Small intestine (tissue), 7 donors: ENCODE data around the gene MRPL48. TPM values are rescaled to one million over a fixed set of nuclear protein-coding genes. Genes with fewer than 3 reads are reported as not detected.

Experiments
- DNase-seq, 2 donors: peaks; one replicate each; pipeline versions ENCODE4 v3.0.0 to v3.0.0-alpha.2; 2013
- FAIRE-seq: peaks from 2 replicates; lab custom pipeline; 2012; peaks lifted over from hg19 to GRCh38; lab: Jason Lieb, UNC
- H3K27ac ChIP-seq, 3 donors: one replicate each; pipeline ENCODE4 v1.5.1; 2013; ENCODE audit warnings: low read length in 2 of 3, mild to moderate bottlenecking in 2 of 3, control low read depth in 1 of 3, inconsistent platforms in 1 of 3, low read depth in 1 of 3, moderate library complexity in 1 of 3
- H3K27me3 ChIP-seq, 3 donors: one replicate each; pipeline ENCODE4 v1.6.1; 2013; ENCODE audit warnings: low read length in 3 of 3, inconsistent platforms in 1 of 3; ENCODE audit not compliant: control insufficient read depth in 3 of 3, insufficient read depth in 3 of 3
- H3K36me3 ChIP-seq, 3 donors: one replicate each; pipeline ENCODE4 v1.6.1; 2013; ENCODE audit warnings: low read length in 3 of 3, inconsistent platforms in 1 of 3, low read depth in 1 of 3, mild to moderate bottlenecking in 1 of 3, moderate library complexity in 1 of 3; ENCODE audit not compliant: control insufficient read depth in 3 of 3, insufficient read depth in 2 of 3
- H3K4me1 ChIP-seq, 3 donors: one replicate each; pipeline ENCODE4 v1.6.1; 2013; ENCODE audit warnings: low read length in 2 of 3, inconsistent platforms in 1 of 3, low read depth in 1 of 3, mild to moderate bottlenecking in 1 of 3, moderate library complexity in 1 of 3; ENCODE audit not compliant: control insufficient read depth in 3 of 3, insufficient read depth in 2 of 3
- H3K4me3 ChIP-seq, 3 donors: one replicate each; pipeline ENCODE4 v1.5.1; 2013; ENCODE audit warnings: low read length in 3 of 3, control low read depth in 1 of 3, inconsistent platforms in 1 of 3, low read depth in 1 of 3, mild to moderate bottlenecking in 1 of 3, moderate library complexity in 1 of 3
- H3K9me3 ChIP-seq, 2 donors: one replicate each; pipeline ENCODE4 v1.6.1; 2013; ENCODE audit warnings: low read depth in 1 of 2, low read length in 1 of 2; ENCODE audit not compliant: control insufficient read depth in 2 of 2, insufficient read depth in 1 of 2
- WGBS, 3 donors: extraction: QIAGEN DNeasy Blood & Tissue Kit; methylation state at CpG; one replicate each; pipeline ENCODE4 v1.1.7; 2013; 5-methylcytosine and 5-hydroxymethylcytosine counted together
- polyA plus RNA-seq, 4 donors: library from polyadenylated mRNA; stranded (reverse) in 3 of 4; unstranded in 1 of 4; fragments of 200-250 nt in 3 of 4; fragments of 120-200 nt in 1 of 4; gene quantifications; one replicate each; pipeline versions ENCODE4 v1.2.1 to v1.2.3, GENCODE V29; 2013
- donor health status: healthy with polysubstance abuse.
- donor health status: control.
- donor health status: control.
- donor health status: Bipolar disorder and iron deficiency.
- donor health status: healthy.

The MRPL48 gene
- polyA plus RNA-seq, 4 donors, result 38.9 to 74.3 (median 58.9) TPM

- 91 to 97% (median 96%) methylated on average over 1 of the region's 1 CpG for WGBS, 3 donors
- H3K9me3 ChIP-seq, result no peaks in the 10 kb centered on the region
- peaks cover 4 to 33% (median 6%) of the 10 kb centered on the region in 3 donors for H3K36me3 ChIP-seq
- H3K27me3 ChIP-seq, result no peaks in the 10 kb centered on the region
- DNase-seq (no peak), FAIRE-seq (no peak)
- no peak overlapping the region for H3K4me3 ChIP-seq
- H3K4me1 ChIP-seq, result no peaks in the 10 kb centered on the region
- no peak overlapping the region for H3K27ac ChIP-seq
Measured at GRCh38 chr11:73889536-73889935, 101.9 kb downstream of the MRPL48 start.

GRCh38 chr11:73893041-73893440 lies 105.4 kb downstream of the MRPL48 start:
- no peak for FAIRE-seq
- H3K27me3 ChIP-seq, result no peaks in the 10 kb centered on the region
- H3K9me3 ChIP-seq, result no peaks in the 10 kb centered on the region
- H3K4me1 ChIP-seq, result no peaks in the 10 kb centered on the region
- H3K4me3 ChIP-seq, result no peak overlapping the region
- no peak for DNase-seq
- H3K36me3 ChIP-seq, result peaks cover 4 to 27% (median 6%) of the 10 kb centered on the region in 3 donors
- no peak overlapping the region for H3K27ac ChIP-seq
- WGBS, 3 donors, result 95 to 97% (median 97%) methylated on average over 3 of the region's 3 CpGs

GRCh38 chr11:73894725-73895335 lies 107.2 kb downstream of the MRPL48 start:
- Histone ChIP-seq H3K36me3 (peaks cover 0 to 34% (median 4%) of the 10 kb centered on the region in 3 donors), H3K4me3 (no peak overlapping the region), H3K9me3 (no peaks in the 10 kb centered on the region), H3K4me1 (no peaks in the 10 kb centered on the region), H3K27me3 (no peaks in the 10 kb centered on the region), H3K27ac (no peak overlapping the region)
- DNase-seq, result no peak
- 94 to 99% (median 95%) methylated on average over 5 of the region's 5 CpGs for WGBS, 3 donors
- FAIRE-seq, result no peak

GRCh38 chr11:73902303-73902702 lies 114.6 kb downstream of the MRPL48 start:
- FAIRE-seq (no peak), DNase-seq (no peak)
- H3K27me3 ChIP-seq, result no peaks in the 10 kb centered on the region
- no peaks in the 10 kb centered on the region for H3K9me3 ChIP-seq
- H3K36me3 ChIP-seq, result peaks cover 6 to 29% (median 8%) of the 10 kb centered on the region in 3 donors
- H3K4me3 ChIP-seq, result no peak overlapping the region
- H3K4me1 ChIP-seq, result no peaks in the 10 kb centered on the region
- H3K27ac ChIP-seq, result no peak overlapping the region
- 85 to 100% (median 96%) methylated on average over 1 of the region's 1 CpG for WGBS, 3 donors

- no peaks in the 10 kb centered on the region for H3K27me3 ChIP-seq
- WGBS, 3 donors, result 80 to 93% (median 84%) methylated on average over 4 of the region's 4 CpGs
- peaks cover 0 to 10% (median 0%) of the 10 kb centered on the region in 3 donors for H3K4me1 ChIP-seq
- FAIRE-seq, result no peak
- H3K9me3 ChIP-seq, result no peaks in the 10 kb centered on the region
- no peak overlapping the region for H3K27ac ChIP-seq
- DNase-seq, result no peak
- H3K4me3 ChIP-seq, result no peak overlapping the region
- H3K36me3 ChIP-seq, result peaks cover 2 to 39% (median 4%) of the 10 kb centered on the region in 3 donors
Measured at GRCh38 chr11:73907191-73907590, 119.5 kb downstream of the MRPL48 start.

- FAIRE-seq (no peak), DNase-seq (peak; percentile 62 to 74)
- Histone ChIP-seq H3K9me3 (no peaks in the 10 kb centered on the region), H3K36me3 (peaks cover 4 to 54% (median 10%) of the 10 kb centered on the region in 3 donors), H3K27ac (peak overlapping the region; percentile 38 to 77 (median 70)), H3K4me3 (no peak overlapping the region), H3K4me1 (peaks cover 0 to 23% (median 0%) of the 10 kb centered on the region in 3 donors), H3K27me3 (no peaks in the 10 kb centered on the region)
- WGBS, 3 donors, result 54 to 80% (median 69%) methylated on average over 2 of the region's 2 CpGs
Measured at GRCh38 chr11:73912026-73912425, 124.4 kb downstream of the MRPL48 start.

GRCh38 chr11:73913472-73913871 lies 125.8 kb downstream of the MRPL48 start:
- no peaks in the 10 kb centered on the region for H3K27me3 ChIP-seq
- H3K4me1 ChIP-seq, result peaks cover 0 to 23% (median 0%) of the 10 kb centered on the region in 3 donors
- H3K27ac ChIP-seq, result no peak overlapping the region
- no peak for FAIRE-seq
- H3K36me3 ChIP-seq, result peaks cover 10 to 54% (median 10%) of the 10 kb centered on the region in 3 donors
- H3K4me3 ChIP-seq, result no peak overlapping the region
- no peak for DNase-seq
- no peaks in the 10 kb centered on the region for H3K9me3 ChIP-seq

GRCh38 chr11:73914284-73914683 lies 126.6 kb downstream of the MRPL48 start:
- FAIRE-seq (no peak), DNase-seq (peak; percentile 38 to 81)
- WGBS, 3 donors, result 31 to 68% (median 41%) methylated on average over 4 of the region's 4 CpGs
- Histone ChIP-seq H3K27me3 (no peaks in the 10 kb centered on the region), H3K27ac (no peak overlapping the region), H3K9me3 (no peaks in the 10 kb centered on the region), H3K4me3 (no peak overlapping the region), H3K36me3 (peaks cover 12 to 51% (median 15%) of the 10 kb centered on the region in 3 donors), H3K4me1 (peaks cover 0 to 23% (median 0%) of the 10 kb centered on the region in 3 donors)
